Uterus (tissue), 2 donors: ENCODE data around the gene ZFYVE28.

Source experiments
- CTCF ChIP-seq, 4 experiments: fragments of 200-600 bp in 2 of 4; fragments of 450-650 bp in 2 of 4; sonication (generic) in 2 of 4; IDR thresholded peaks; one replicate each; pipeline ENCODE4 v1.5.1; 2016 to 2019; ENCODE audit warnings: antibody characterized with exemption in 4 of 4, mild to moderate bottlenecking in 2 of 4, moderate library complexity in 1 of 4
- POLR2A ChIP-seq, 2 donors: fragments of 450-650 bp; IDR thresholded peaks; one replicate each; pipeline ENCODE4 v1.6.1; 2016; ENCODE audit warnings: antibody characterized with exemption in 2 of 2, mild to moderate bottlenecking in 1 of 2, moderate library complexity in 1 of 2

GRCh38 chr4:2402941-2403340 lies 15.5 kb downstream of the ZFYVE28 start:
- no peak for TF ChIP-seq POLR2A (IDR thresholded peaks at IDR 0.05)
- no peak for TF ChIP-seq CTCF (IDR thresholded peaks at IDR 0.05)
